PC-3 (cell line): ENCODE data around the gene SP100.

Experiments used
- EZH2 ChIP-seq: fragments of 300-600 bp; sonication (generic); IDR thresholded peaks from one replicate; pipeline ENCODE4 v1.6.1; 2017; ENCODE audit warnings: antibody characterized with exemption, mild to moderate bottlenecking, low read length; ENCODE audit not compliant: unreplicated experiment
- EZH2phosphoT487 ChIP-seq: fragments of 300-600 bp; sonication (generic); IDR thresholded peaks from 2 replicates; pipeline ENCODE4 v1.6.1; 2018; ENCODE audit warnings: mild to moderate bottlenecking, antibody characterized with exemption, low read length, borderline replicate concordance
- TF ChIP-seq, protein P1 (sequence below): fragments of 300-600 bp; sonication (generic); conservative IDR thresholded peaks from 2 replicates; pipeline ENCODE4 v1.5.1; 2017; ENCODE audit warnings: antibody characterized with exemption, low read depth, mild to moderate bottlenecking, low read length

- TF ChIP-seq, protein P1, sequence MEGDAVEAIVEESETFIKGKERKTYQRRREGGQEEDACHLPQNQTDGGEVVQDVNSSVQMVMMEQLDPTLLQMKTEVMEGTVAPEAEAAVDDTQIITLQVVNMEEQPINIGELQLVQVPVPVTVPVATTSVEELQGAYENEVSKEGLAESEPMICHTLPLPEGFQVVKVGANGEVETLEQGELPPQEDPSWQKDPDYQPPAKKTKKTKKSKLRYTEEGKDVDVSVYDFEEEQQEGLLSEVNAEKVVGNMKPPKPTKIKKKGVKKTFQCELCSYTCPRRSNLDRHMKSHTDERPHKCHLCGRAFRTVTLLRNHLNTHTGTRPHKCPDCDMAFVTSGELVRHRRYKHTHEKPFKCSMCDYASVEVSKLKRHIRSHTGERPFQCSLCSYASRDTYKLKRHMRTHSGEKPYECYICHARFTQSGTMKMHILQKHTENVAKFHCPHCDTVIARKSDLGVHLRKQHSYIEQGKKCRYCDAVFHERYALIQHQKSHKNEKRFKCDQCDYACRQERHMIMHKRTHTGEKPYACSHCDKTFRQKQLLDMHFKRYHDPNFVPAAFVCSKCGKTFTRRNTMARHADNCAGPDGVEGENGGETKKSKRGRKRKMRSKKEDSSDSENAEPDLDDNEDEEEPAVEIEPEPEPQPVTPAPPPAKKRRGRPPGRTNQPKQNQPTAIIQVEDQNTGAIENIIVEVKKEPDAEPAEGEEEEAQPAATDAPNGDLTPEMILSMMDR, result no peak
- TF ChIP-seq EZH2phosphoT487, result no peak
- TF ChIP-seq EZH2, result no peak
Observed at GRCh38 chr2:230578106-230578505, 162.1 kb downstream of the SP100 start.
